Smooth muscle cell (in vitro differentiated cells): ENCODE measurements around the gene COL20A1. TPM values are rescaled to one million over a fixed set of nuclear protein-coding genes. Genes with fewer than 3 reads are reported as not detected.
A peak's percentile ranks its signal among the peaks of the same experiment; 100 is the strongest.

Experiments
- DNase-seq: peaks from one replicate; lab custom pipeline; 2025; ENCODE audit not compliant: unreplicated experiment; lab: John Stamatoyannopoulos, UW
- H2AFZ ChIP-seq: fragments of 200-600 bp; sonication (generic); 2 replicates; pipeline ENCODE4 v1.6.0; 2016; ENCODE audit warnings: antibody characterized with exemption, low read depth, mild to moderate bottlenecking
- H3F3A ChIP-seq: fragments of 200-600 bp; sonication (generic); 2 replicates; pipeline ENCODE4 v1.6.0; 2017; ENCODE audit warnings: antibody characterized with exemption, low read depth
- H3K27ac ChIP-seq: fragments of 200-600 bp; sonication (generic); 2 replicates; pipeline ENCODE4 v1.5.1; 2016; ENCODE audit warnings: low read depth, mild to moderate bottlenecking
- H3K27me3 ChIP-seq: fragments of 200-600 bp; sonication (generic); 2 replicates; pipeline ENCODE4 v1.6.1; 2016; ENCODE audit warnings: low read depth, mild to moderate bottlenecking
- H3K36me3 ChIP-seq: fragments of 200-600 bp; sonication (generic); 2 replicates; pipeline ENCODE4 v1.5.1; 2016; ENCODE audit warnings: low read depth
- H3K4me1 ChIP-seq: fragments of 200-600 bp; sonication (generic); 2 replicates; pipeline ENCODE4 v1.5.1; 2016; ENCODE audit warnings: low read depth
- H3K4me2 ChIP-seq: fragments of 200-600 bp; sonication (generic); 2 replicates; pipeline ENCODE4 v1.6.0; 2016; ENCODE audit warnings: mild to moderate bottlenecking
- H3K4me3 ChIP-seq: fragments of 200-600 bp; sonication (generic); 2 replicates; pipeline ENCODE4 v1.5.1; 2016; ENCODE audit warnings: mild to moderate bottlenecking
- H3K79me2 ChIP-seq: fragments of 200-600 bp; sonication (generic); 2 replicates; pipeline ENCODE4 v1.6.0; 2016; ENCODE audit warnings: low read depth, mild to moderate bottlenecking
- H3K9ac ChIP-seq: fragments of 200-600 bp; sonication (generic); 2 replicates; pipeline ENCODE4 v1.6.0; 2016; ENCODE audit warnings: low read depth
- H3K9me3 ChIP-seq: fragments of 200-600 bp; sonication (generic); replicated peaks from 2 replicates; pipeline ENCODE4 v1.5.1; 2016; ENCODE audit warnings: low read depth
- H4K20me1 ChIP-seq: fragments of 200-600 bp; sonication (generic); 2 replicates; pipeline ENCODE4 v1.6.0; 2016; ENCODE audit warnings: low read depth
- WGBS: methylation state at CpG from one replicate; pipeline ENCODE4 v1.1.7; 2016; ENCODE audit warnings: low lambda C conversion rate; 5-methylcytosine and 5-hydroxymethylcytosine counted together
- polyA plus RNA-seq: library from polyadenylated mRNA; unstranded; fragments of >200 nt; fragmentation: Nextera tagmentation; extraction: Ambion mirVana; gene quantifications from 2 replicates; pipeline ENCODE4 v1.2.1, GENCODE V29; 2016
- total RNA-seq: library from RNA; depleted of rRNA; stranded (reverse); fragments of >200 nt; gene quantifications from 2 replicates; pipeline ENCODE4 v1.2.3, GENCODE V29; 2014
- TF ChIP-seq, protein P1 (sequence below): fragments of 200-600 bp; sonication (generic); IDR thresholded peaks from 2 replicates; pipeline ENCODE4 v1.5.1; 2017; ENCODE audit warnings: borderline replicate concordance, mild to moderate bottlenecking, antibody characterized with exemption; ENCODE audit not compliant: insufficient read depth, poor library complexity, severe bottlenecking

Gene COL20A1
- total and polyA plus RNA-seq, 2 experiments from 2014 or later = 0.23 to 0.36 TPM

DNA sequence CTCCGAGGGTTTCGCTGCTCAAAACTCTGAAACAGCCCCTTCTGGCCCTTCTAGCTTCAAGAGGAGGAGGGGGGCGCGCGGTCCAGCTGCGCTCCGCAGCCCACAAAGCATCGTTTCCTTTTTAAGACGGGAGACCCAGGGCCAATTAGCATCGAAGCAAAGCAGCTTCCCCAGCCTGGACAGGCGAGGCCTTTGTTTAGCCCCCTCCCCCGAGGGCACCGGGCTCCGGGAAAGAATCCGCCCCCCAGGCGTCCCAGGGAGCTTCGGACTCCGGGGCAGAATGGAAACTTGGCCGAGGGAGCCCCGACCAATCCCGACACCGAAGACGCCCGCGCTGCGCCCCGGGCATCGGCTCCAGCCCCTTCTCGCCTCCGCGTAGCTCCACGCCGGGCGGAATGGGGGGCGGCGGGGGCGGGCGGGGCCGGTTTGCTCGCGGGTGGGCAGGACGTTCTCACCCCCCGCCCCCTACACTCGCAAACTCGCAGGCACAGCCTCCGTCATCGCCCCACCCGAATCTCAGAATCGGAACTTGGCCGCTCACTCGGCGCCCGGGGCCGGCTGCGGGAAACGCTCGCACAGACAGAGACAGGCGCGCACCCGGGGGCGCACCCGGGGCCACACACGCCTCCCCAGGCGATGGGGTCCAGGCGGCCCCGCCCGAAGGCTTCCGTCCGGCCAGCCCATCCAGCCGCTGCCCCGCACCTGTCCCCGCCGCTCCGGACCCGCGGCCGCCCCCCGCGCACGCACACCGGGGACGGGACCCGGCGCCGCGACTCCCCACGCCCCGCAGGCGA, 39.4 kb upstream of the COL20A1 start:
- 3% methylated on average over 51 of the region's 89 CpGs for WGBS
- Histone ChIP-seq H4K20me1 (no peaks in the 10 kb centered on the region), H3F3A (no peaks in the 10 kb centered on the region), H3K36me3 (no peaks in the 10 kb centered on the region), H3K4me2 (peak overlapping the region; percentile 94), H3K27ac (no peak overlapping the region), H3K4me1 (peaks cover 23% of the 10 kb centered on the region), H3K27me3 (peaks cover 29% of the 10 kb centered on the region), H3K9ac (no peak overlapping the region), H3K9me3 (no peaks in the 10 kb centered on the region), H3K4me3 (peak overlapping the region; percentile 58), H2AFZ (peak overlapping the region; percentile 74), H3K79me2 (no peaks in the 10 kb centered on the region)
- TF ChIP-seq, protein P1, sequence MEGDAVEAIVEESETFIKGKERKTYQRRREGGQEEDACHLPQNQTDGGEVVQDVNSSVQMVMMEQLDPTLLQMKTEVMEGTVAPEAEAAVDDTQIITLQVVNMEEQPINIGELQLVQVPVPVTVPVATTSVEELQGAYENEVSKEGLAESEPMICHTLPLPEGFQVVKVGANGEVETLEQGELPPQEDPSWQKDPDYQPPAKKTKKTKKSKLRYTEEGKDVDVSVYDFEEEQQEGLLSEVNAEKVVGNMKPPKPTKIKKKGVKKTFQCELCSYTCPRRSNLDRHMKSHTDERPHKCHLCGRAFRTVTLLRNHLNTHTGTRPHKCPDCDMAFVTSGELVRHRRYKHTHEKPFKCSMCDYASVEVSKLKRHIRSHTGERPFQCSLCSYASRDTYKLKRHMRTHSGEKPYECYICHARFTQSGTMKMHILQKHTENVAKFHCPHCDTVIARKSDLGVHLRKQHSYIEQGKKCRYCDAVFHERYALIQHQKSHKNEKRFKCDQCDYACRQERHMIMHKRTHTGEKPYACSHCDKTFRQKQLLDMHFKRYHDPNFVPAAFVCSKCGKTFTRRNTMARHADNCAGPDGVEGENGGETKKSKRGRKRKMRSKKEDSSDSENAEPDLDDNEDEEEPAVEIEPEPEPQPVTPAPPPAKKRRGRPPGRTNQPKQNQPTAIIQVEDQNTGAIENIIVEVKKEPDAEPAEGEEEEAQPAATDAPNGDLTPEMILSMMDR = no peak
- DNase-seq = no peak

DNA sequence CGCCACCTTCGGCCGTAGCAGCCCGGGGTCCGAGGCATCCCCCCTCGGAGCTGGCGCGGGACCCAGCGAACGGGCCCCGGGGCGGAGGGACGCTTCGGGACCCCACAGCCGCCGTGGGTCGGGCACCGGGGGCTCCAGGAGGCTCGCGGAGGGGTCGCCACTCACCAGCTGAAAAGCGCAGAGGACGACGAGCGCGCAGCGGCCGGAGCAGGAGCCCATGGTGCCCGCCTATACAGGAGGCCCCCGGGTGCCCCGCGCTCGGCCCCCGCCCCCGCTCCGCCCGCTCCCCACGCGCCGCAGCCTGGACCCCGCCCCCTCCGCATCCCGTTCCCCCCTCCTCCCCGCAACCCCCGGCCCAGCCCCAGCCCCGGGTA, 38.8 kb upstream of the COL20A1 start, which contains the start of gene NKAIN4:
NKAIN4 (minus strand) TSS at position 232 of the 374 bp plus-strand sequence; CDS start at position 219, 13 bp downstream.
- Histone ChIP-seq H3F3A (no peaks in the 10 kb centered on the region), H3K27me3 (peaks cover 29% of the 10 kb centered on the region), H3K27ac (no peak within 1 kb of the TSS), H3K4me2 (peak within 1 kb of the TSS; percentile 94), H3K9me3 (no peaks in the 10 kb centered on the region), H3K36me3 (no peaks in the 10 kb centered on the region), H3K79me2 (no peaks in the 10 kb centered on the region), H3K9ac (no peak within 1 kb of the TSS), H2AFZ (peak within 1 kb of the TSS; percentile 74), H4K20me1 (no peaks in the 10 kb centered on the region), H3K4me1 (peaks cover 23% of the 10 kb centered on the region), H3K4me3 (peak within 1 kb of the TSS; percentile 58)
- TF ChIP-seq, protein P1 = no peak
- WGBS = under 1% methylated on average over 24 of the region's 46 CpGs
- no peak for DNase-seq

DNA sequence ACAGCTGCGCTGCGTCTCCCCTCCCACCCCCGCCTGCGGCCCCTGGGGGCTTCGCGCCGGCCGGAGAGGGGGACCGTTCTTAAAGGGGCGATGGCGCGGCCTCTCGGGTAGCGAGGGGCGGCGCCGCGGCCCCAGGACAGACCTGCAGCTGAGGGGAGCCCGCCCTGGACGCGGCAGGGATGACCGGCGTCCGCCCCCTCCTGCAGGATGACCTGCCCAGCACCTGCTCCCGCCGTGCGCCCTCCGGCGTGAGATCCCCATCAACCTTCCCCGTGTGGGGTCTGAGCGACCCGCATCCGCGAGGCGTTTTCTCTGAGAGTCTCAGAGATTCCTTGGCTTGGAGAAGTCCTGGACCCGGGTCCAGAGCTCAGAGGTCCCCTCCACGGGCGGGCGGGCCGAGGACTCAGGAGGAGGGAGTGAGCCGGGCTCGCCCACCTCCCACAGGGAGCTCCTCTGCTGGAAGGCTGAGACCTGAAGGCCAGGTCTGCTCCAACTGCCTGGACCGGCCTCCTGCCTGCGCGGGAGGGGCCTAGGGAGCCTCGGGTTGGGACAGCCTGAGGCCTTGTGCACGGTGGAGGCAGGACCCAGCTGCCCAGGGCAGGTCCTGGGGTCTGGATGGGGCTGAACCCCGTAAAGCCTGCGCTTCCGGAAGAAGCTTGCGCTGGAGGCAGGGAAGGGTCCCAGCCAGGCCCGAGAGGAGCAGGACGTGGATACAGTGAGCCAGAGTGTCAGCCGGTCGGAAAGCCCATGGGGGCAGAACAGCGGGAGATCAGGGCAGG, 38.2 kb upstream of the COL20A1 start:
- H3K4me2 ChIP-seq = peak overlapping the region; percentile 94

More for the DNA sequence above, 38.2 kb upstream of the COL20A1 start:
- H3K79me2 ChIP-seq = no peaks in the 10 kb centered on the region
- no peaks in the 10 kb centered on the region for H3K9me3 ChIP-seq
- no peaks in the 10 kb centered on the region for H3K36me3 ChIP-seq
- 15% methylated on average over 38 of the region's 56 CpGs for WGBS
- H3K9ac ChIP-seq = no peak overlapping the region
- peaks cover 29% of the 10 kb centered on the region for H3K27me3 ChIP-seq
- no peaks in the 10 kb centered on the region for H4K20me1 ChIP-seq
- H3K4me3 ChIP-seq = peak overlapping the region; percentile 58
- TF ChIP-seq, protein P1 = no peak
- DNase-seq = no peak
- no peak overlapping the region for H2AFZ ChIP-seq
- no peaks in the 10 kb centered on the region for H3F3A ChIP-seq
- H3K4me1 ChIP-seq = peaks cover 23% of the 10 kb centered on the region
- H3K27ac ChIP-seq = no peak overlapping the region
